GM21390 (cell line): ENCODE results near the gene SOWAHB.

ENCODE experiments used
- ATAC-seq: cut with Tn5 transposase; IDR thresholded peaks from one replicate; pipeline ENCODE4 v1.9.1; 2021; ENCODE audit not compliant: unreplicated experiment

SOWAHB gene

GRCh38 chr4:76897536-76898384 lies at the start of gene SOWAHB:
Gene SOWAHB, minus strand, starts transcription at chr4:76898144. Its CDS starts 295 bp downstream, at chr4:76897849.
- ATAC-seq, result peak; percentile 47

GRCh38 chr4:76947369-76947768 lies 49.4 kb upstream of the SOWAHB start:
- no peak for ATAC-seq

- no peak for ATAC-seq
Measured at GRCh38 chr4:76943790-76944189, 45.8 kb upstream of the SOWAHB start.

GRCh38 chr4:76943129-76943620 lies 45.2 kb upstream of the SOWAHB start:
- ATAC-seq, result no peak

GRCh38 chr4:76939184-76939583 lies 41.2 kb upstream of the SOWAHB start:
- no peak for ATAC-seq

- ATAC-seq, result no peak
Measured at GRCh38 chr4:76931576-76932276, 33.8 kb upstream of the SOWAHB start.

GRCh38 chr4:76931087-76931486 lies 33.1 kb upstream of the SOWAHB start:
- no peak for ATAC-seq

- ATAC-seq, result no peak
Measured at GRCh38 chr4:76930685-76931084, 32.7 kb upstream of the SOWAHB start.

- ATAC-seq, result no peak
Measured at GRCh38 chr4:76926841-76927240, 28.9 kb upstream of the SOWAHB start.

- no peak for ATAC-seq
Measured at GRCh38 chr4:76923619-76924357, 25.8 kb upstream of the SOWAHB start.

GRCh38 chr4:76920715-76921114 lies 22.8 kb upstream of the SOWAHB start:
- ATAC-seq, result no peak

- ATAC-seq, result no peak
Measured at GRCh38 chr4:76909711-76910110, 11.8 kb upstream of the SOWAHB start.

GRCh38 chr4:76905521-76905920 lies 7.6 kb upstream of the SOWAHB start:
- no peak for ATAC-seq

- ATAC-seq, result no peak
Measured at GRCh38 chr4:76904646-76905190, 6.8 kb upstream of the SOWAHB start.

GRCh38 chr4:76902233-76902890 lies 4.4 kb upstream of the SOWAHB start:
- ATAC-seq, result no peak

GRCh38 chr4:76898949-76899645 lies 1.2 kb upstream of the SOWAHB start:
- ATAC-seq, result no peak

GRCh38 chr4:76898385-76898692 lies 395 bp upstream of the SOWAHB start:
- ATAC-seq, result no peak

- peak; percentile 53 for ATAC-seq
Measured at GRCh38 chr4:76896614-76897535, 1.1 kb downstream of the SOWAHB start.

GRCh38 chr4:76896048-76896447 lies 1.9 kb downstream of the SOWAHB start:
- no peak for ATAC-seq
